Endothelial cell of umbilical vein (primary cell): Measurements from ENCODE around the gene NANOS2. TPM values are rescaled to one million over a fixed set of nuclear protein-coding genes. Genes with fewer than 3 reads are reported as not detected.

ENCODE experiments used
- BruUV-seq: library from RNA; stranded (reverse); fragments of 400-500 nt; replicated peaks from 2 replicates; lab custom pipeline; 2021; lab: Mats Ljungman, UMichigan
- CTCF ChIA-PET: fragments of 300-600, 350-600 bp; sonication (Branson Sonifier 250); formaldehyde crosslinking; loops from one replicate; lab custom pipeline; 2021; ENCODE audit warnings: antibody characterized with exemption, inconsistent platforms; lab: Charles Lee
- POLR2A ChIA-PET: fragments of 300-600, 350-600 bp; sonication (Branson Sonifier 250); formaldehyde crosslinking; loops from one replicate; lab custom pipeline; 2021; ENCODE audit warnings: antibody characterized with exemption, inconsistent platforms; lab: Charles Lee
- DNase-seq: peaks from one replicate; pipeline ENCODE4 v3.0.0-alpha.2; 2011; ENCODE audit warnings: low read depth, low spot score
- FAIRE-seq: peaks from 2 replicates; lab custom pipeline; 2011; peaks lifted over from hg19 to GRCh38; lab: Jason Lieb, UNC
- H2AFZ ChIP-seq: 2 replicates; pipeline ENCODE4 v1.6.0; 2012; ENCODE audit warnings: low read depth, low read length, control low read depth, inconsistent platforms
- H3K27ac ChIP-seq: 2 replicates; pipeline ENCODE4 v1.5.1; 2011; ENCODE audit warnings: low read depth, mild to moderate bottlenecking, control low read depth, low read length, moderate library complexity; ENCODE audit not compliant: insufficient read depth
- H3K27me3 ChIP-seq, 2 experiments: 2 replicates each; pipeline versions ENCODE4 v1.6.0 to v1.6.1; 2011; ENCODE audit warnings: low read length in 2 of 2, mixed read lengths in 1 of 2; ENCODE audit not compliant: control insufficient read depth in 2 of 2, insufficient read depth in 2 of 2
- H3K36me3 ChIP-seq, 2 experiments: 2 replicates in 1 of 2; 3 replicates in 1 of 2; pipeline ENCODE4 v1.5.1; 2011; ENCODE audit warnings: low read length in 2 of 2, mild to moderate bottlenecking in 1 of 2, moderate library complexity in 1 of 2; ENCODE audit not compliant: control insufficient read depth in 2 of 2, insufficient read depth in 2 of 2; ENCODE audit errors: extremely low read depth in 1 of 2
- H3K4me1 ChIP-seq: 3 replicates; pipeline ENCODE4 v1.5.1; 2011; ENCODE audit warnings: mild to moderate bottlenecking, low read length; ENCODE audit not compliant: control insufficient read depth, insufficient read depth; ENCODE audit errors: extremely low read depth
- H3K4me2 ChIP-seq: 2 replicates; pipeline ENCODE4 v1.6.1; 2011; ENCODE audit warnings: low read length, control low read depth, mixed read lengths; ENCODE audit not compliant: insufficient read depth
- H3K4me3 ChIP-seq, 3 experiments: fragments of 200-600 bp in 1 of 3; sonication (generic), shearing (Covaris generic) in 1 of 3; replicated peaks in 1 of 3; 2 replicates each; pipeline ENCODE4 v1.5.1; 2011 to 2016; ENCODE audit warnings: control low read depth in 3 of 3, low read length in 3 of 3, mild to moderate bottlenecking in 2 of 3, inconsistent platforms in 1 of 3, low read depth in 1 of 3, moderate library complexity in 1 of 3; ENCODE audit not compliant: insufficient read depth in 1 of 3
- H3K79me2 ChIP-seq: 2 replicates; pipeline ENCODE4 v1.6.0; 2012; ENCODE audit warnings: low read length, inconsistent platforms; ENCODE audit not compliant: control insufficient read depth, insufficient read depth
- H3K9ac ChIP-seq: replicated peaks from 2 replicates; pipeline ENCODE3; 2011; ENCODE audit warnings: low read length, control low read depth; ENCODE audit not compliant: insufficient read depth; ENCODE audit errors: extremely low read depth
- H3K9me1 ChIP-seq: replicated peaks from 3 replicates; pipeline ENCODE4 v1.6.0; 2011; ENCODE audit warnings: mild to moderate bottlenecking, low read length; ENCODE audit not compliant: control insufficient read depth, insufficient read depth; ENCODE audit errors: extremely low read depth
- H3K9me3 ChIP-seq: replicated peaks from 2 replicates; pipeline ENCODE4 v1.5.1; 2012; ENCODE audit warnings: low read length, inconsistent platforms; ENCODE audit not compliant: control insufficient read depth, insufficient read depth
- H4K20me1 ChIP-seq: replicated peaks from 2 replicates; pipeline ENCODE3; 2011; ENCODE audit warnings: mild to moderate bottlenecking, low read length; ENCODE audit not compliant: control insufficient read depth, insufficient read depth; ENCODE audit errors: extremely low read depth
- CTCF ChIP-seq, 2 donors: IDR thresholded peaks; 1 replicate in 1 of 2; 2 replicates in 1 of 2; pipeline ENCODE4 v1.5.1; 2011; ENCODE audit warnings: low read length in 2 of 2, mild to moderate bottlenecking in 2 of 2, moderate library complexity in 2 of 2, control low read depth in 1 of 2, inconsistent platforms in 1 of 2, low read depth in 1 of 2; ENCODE audit not compliant: insufficient read depth in 1 of 2; ENCODE audit errors: extremely low read depth in 1 of 2
- EZH2 ChIP-seq: IDR thresholded peaks from 2 replicates; pipeline ENCODE4 v1.6.1; 2012; ENCODE audit warnings: borderline replicate concordance, low read depth, mild to moderate bottlenecking, moderate library complexity, low read length, inconsistent platforms; ENCODE audit not compliant: severe bottlenecking
- FOS ChIP-seq: IDR thresholded peaks from 2 replicates; pipeline ENCODE4 v1.6.1; 2011; ENCODE audit warnings: mild to moderate bottlenecking, low read length, moderate library complexity, borderline replicate concordance; ENCODE audit not compliant: insufficient read depth
- GATA2 ChIP-seq: IDR thresholded peaks from 2 replicates; pipeline ENCODE4 v1.7.0; 2011; ENCODE audit warnings: low read depth, mild to moderate bottlenecking, moderate library complexity, mixed read lengths, low read length; ENCODE audit not compliant: insufficient read length, insufficient read depth
- JUN ChIP-seq: IDR thresholded peaks from 2 replicates; pipeline ENCODE4 v1.6.1; 2011; ENCODE audit warnings: borderline replicate concordance, low read depth; ENCODE audit not compliant: insufficient read length, insufficient read depth
- MAX ChIP-seq: IDR thresholded peaks from 2 replicates; pipeline ENCODE4 v1.6.1; 2011; ENCODE audit not compliant: insufficient read depth, insufficient read length
- MYC ChIP-seq: IDR thresholded peaks from one replicate; pipeline ENCODE4 v1.6.1; 2011; ENCODE audit warnings: mild to moderate bottlenecking, low read depth, low read length
- POLR2A ChIP-seq: IDR thresholded peaks from 2 replicates; pipeline ENCODE4 v1.6.1; 2012; ENCODE audit warnings: low read depth, mild to moderate bottlenecking, control low read depth, low read length
- POLR2AphosphoS5 ChIP-seq: IDR thresholded peaks from 2 replicates; pipeline ENCODE4 v1.6.1; 2012; ENCODE audit warnings: low read depth, mild to moderate bottlenecking, control low read depth, low read length, moderate library complexity; ENCODE audit not compliant: insufficient read depth
- dilution Hi-C: fragments of 300-500 bp; cut with MboI; formaldehyde crosslinking; loops from one replicate; pipeline ENCODE4 v1.15.0; 2019; ENCODE audit warnings: low sequenced_read_pairs; ENCODE audit not compliant: extremely low pct_ligation_motif_present
- intact Hi-C: fragments of 100-400 bp; cut with micrococcal nuclease; formaldehyde crosslinking; loops from one replicate; pipeline ENCODE4 v1.10.0; 2022
- polyA plus RNA-seq, 4 experiments: library from polyadenylated mRNA; depleted of rRNA in 3 of 4; stranded (reverse) in 3 of 4; unstranded in 1 of 4; fragments of >200 nt; gene quantifications; 2 replicates each; pipeline versions ENCODE4 v1.2.1 to v1.2.3, GENCODE V29; 2011 to 2012; ENCODE audit warnings: missing spikeins in 1 of 4
- total RNA-seq: library from RNA; stranded (reverse); gene quantifications from 2 replicates; pipeline ENCODE4 v1.2.3, GENCODE V29; 2021

The NANOS2 gene
- total and polyA plus RNA-seq, 2 donors (not counting 3 experiments of a cell fraction or from before 2014, with no cell fraction given): not detected

GRCh38 chr19:45919678-45920077, 5.1 kb upstream of the NANOS2 start:
- Histone ChIP-seq H3K4me2 (no peak overlapping the region), H2AFZ (no peak overlapping the region), H3K4me1 (no peaks in the 10 kb centered on the region), H4K20me1 (no peaks in the 10 kb centered on the region), H3K9ac (no peak overlapping the region), H3K27me3 (peaks cover 0 to 3% of the 10 kb centered on the region in 2 experiments), H3K79me2 (no peaks in the 10 kb centered on the region), H3K27ac (no peak overlapping the region), H3K36me3 (no peaks in the 10 kb centered on the region), H3K4me3 (no peak overlapping the region), H3K9me1 (no peaks in the 10 kb centered on the region), H3K9me3 (no peaks in the 10 kb centered on the region)
- dilution Hi-C loops (no loop called here), intact Hi-C loops (no loop called here)
- no TSS peak for BruUV-seq
- TF ChIP-seq MAX (no peak), GATA2 (no peak), EZH2 (no peak), CTCF (IDR thresholded peaks at IDR 0.05; ENCODE audit: extremely low read depth in 1 of 2, insufficient read depth in 1 of 2, low read depth in 1 of 2, low read length in 2 of 2) (no peak)
- DNase-seq (no peak), FAIRE-seq (no peak)
- CTCF ChIA-PET: interaction anchor here (0.6 to 1.3 kb wide), 3 partner anchors 82 to 159 kb away, joined by 3 to 5 read pairs (median 3); no protein-coding TSS in a partner anchor
- POLR2A ChIA-PET: no interaction called here

DNA sequence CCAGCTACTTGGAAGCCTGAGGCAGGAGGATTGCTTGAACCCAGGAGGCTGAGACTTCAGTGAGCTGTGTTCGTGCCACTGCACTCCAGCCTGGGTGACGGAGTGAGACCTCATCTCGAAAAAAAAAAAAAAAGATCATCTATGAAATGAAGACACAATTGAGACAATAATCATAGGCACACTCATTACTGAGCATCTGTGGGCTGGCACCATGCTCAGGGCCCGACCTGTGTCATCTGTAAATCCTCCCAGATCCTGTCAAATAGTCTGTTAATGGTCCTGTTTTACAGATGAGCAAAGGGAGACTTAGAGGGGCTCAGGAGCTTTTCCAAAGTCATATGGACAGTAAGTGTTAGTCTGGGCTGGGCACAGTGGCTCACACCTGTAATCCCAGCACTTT, 4.1 kb upstream of the NANOS2 start:
- CTCF ChIA-PET: interaction anchor here (0.6 to 1.3 kb wide), 2 partner anchors 91 to 160 kb away, joined by 3 to 5 read pairs; no protein-coding TSS in a partner anchor

More for the DNA sequence above, 4.1 kb upstream of the NANOS2 start:
- Histone ChIP-seq H3K4me3 (no peak overlapping the region), H3K27me3 (peaks cover 0 to 3% of the 10 kb centered on the region in 2 experiments), H4K20me1 (no peaks in the 10 kb centered on the region), H3K79me2 (no peaks in the 10 kb centered on the region), H3K9me1 (no peaks in the 10 kb centered on the region), H2AFZ (no peak overlapping the region), H3K27ac (no peak overlapping the region), H3K4me1 (no peaks in the 10 kb centered on the region), H3K4me2 (no peak overlapping the region), H3K9me3 (no peaks in the 10 kb centered on the region), H3K9ac (no peak overlapping the region), H3K36me3 (no peaks in the 10 kb centered on the region)
- POLR2A ChIA-PET: no interaction called here
- BruUV-seq: no TSS peak
- dilution Hi-C loops (no loop called here), intact Hi-C loops (no loop called here)
- DNase-seq (no peak), FAIRE-seq (peak; percentile 26)
- TF ChIP-seq MAX: no peak
- no peak for TF ChIP-seq MYC
- TF ChIP-seq JUN: no peak
- no peak for TF ChIP-seq POLR2A
- TF ChIP-seq FOS: no peak
- no peak for TF ChIP-seq POLR2AphosphoS5
- no peak for TF ChIP-seq EZH2
- no peak for TF ChIP-seq CTCF (IDR thresholded peaks at IDR 0.05; ENCODE audit: extremely low read depth in 1 of 2, insufficient read depth in 1 of 2, low read depth in 1 of 2, low read length in 2 of 2)
- no peak for TF ChIP-seq GATA2
